GM19328 (cell line): ENCODE data around the gene EOLA2.
"Not testable (repeated sequence)": the region's sequence is repeated elsewhere in the genome, so short reads cannot be mapped to it uniquely, and the experiment has no call there.

Experiments used
- ATAC-seq: cut with Tn5 transposase; IDR thresholded peaks from one replicate; pipeline ENCODE4 v1.9.1; 2021; ENCODE audit warnings: mild to moderate bottlenecking, moderate library complexity; ENCODE audit not compliant: unreplicated experiment

Gene EOLA2

DNA sequence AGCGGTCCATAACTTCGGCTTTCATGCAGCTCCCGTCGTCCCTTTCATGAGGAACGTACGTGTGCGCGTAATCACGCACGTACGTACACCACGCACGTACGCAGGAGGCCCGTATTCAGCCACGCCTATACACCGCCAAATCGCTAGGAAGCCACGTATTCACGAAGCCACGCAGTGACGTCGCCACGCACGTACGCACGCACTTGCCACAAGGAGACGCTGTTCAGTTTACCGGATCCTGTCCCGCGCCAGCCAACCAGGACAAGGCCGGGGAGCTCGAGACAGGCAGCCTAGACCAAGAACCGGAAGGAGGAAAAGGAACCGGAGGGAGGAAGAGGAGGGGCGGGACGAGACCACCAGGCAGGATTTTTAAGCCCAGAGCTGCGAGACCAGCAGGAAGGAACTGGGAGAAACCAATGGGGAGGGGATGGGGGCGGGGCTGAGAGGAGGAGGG lies at the start of gene EOLA2:
TSS of gene EOLA2 (minus strand) at position 65 of the 454 bp plus-strand sequence. CDS start 4,617 bp downstream, outside the sequence.
- ATAC-seq, result peak; percentile 62

DNA sequence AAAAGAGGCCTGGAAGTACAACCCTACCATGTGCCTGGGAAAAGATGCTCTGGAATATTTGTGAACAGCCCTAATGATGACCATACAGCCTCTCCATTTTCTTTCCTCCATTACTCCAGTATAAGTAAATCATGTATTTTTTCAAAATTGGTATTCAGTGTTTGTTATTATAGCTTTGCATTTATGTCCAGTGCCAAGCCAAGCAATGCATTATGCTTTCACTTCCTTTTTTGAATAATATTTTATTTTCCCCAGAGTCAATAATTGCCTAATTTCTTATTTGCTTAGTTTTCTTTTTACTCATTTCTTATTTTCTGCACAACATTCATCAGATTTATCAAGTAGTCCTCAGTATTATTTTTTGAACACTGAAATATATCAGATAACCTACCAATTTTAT lies 49.3 kb upstream of the EOLA2 start:
- ATAC-seq, result no peak

DNA sequence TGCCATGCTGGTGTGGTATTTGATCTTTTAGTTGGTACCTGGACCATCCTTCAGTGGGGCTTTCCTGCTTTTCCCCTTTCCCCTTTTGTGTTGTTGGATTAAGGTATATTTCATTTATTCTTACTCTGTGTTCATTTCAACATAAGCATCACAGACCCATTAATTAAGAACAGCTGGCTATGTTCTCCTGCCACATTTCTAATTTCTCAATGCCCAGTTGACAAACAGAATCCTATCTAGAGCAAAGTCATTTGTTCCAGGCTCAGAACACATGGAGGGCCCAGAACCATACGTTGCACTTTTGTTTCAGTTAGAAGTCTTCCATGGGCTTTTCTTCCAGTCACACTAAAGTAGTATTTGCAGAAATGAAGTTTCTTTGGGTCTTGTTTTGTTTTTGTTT lies 46.1 kb upstream of the EOLA2 start:
- no peak for ATAC-seq

DNA sequence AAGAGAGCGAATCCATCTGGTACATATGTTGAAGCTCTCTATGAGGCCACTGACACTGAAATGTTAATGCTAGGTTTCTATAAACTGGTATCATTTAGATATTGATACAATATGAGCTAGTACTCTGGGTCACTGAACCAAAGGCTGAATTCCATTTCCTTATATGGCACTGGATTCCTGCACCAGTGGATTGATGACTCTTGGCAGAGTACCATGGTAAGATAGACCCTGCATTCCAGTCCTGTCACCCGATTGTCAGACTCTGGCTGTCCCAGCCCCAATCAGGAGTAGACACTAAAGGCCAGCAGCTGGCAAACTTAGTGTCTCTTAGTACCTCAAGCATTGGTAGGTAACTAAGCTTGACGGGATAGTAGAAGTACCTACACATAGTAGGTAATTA lies 44.0 kb upstream of the EOLA2 start:
- ATAC-seq, result no peak

DNA sequence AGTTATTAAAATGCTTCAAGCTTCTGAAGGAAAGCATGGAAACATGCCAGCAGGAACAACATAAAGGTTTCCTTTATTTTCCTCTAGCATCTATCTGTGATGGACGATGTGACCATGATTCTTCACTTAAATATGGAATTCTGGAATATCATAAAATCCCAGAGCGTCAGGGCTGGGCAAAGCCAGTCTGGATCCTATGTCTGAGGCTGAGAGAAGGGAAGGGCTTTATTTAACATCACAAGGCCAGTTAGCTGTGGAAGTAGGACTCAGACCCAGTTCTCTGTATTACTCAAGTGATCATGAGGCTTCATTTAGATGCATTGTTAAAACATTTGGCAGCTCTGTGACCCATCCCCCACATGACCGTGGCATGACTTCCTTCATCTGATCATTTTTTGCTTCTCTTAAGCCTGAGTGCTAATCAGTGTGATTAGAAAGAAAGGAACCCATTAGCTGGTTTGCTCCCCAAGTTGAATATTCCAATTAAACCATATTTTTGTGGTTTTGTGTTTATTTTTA lies 40.9 kb upstream of the EOLA2 start:
- ATAC-seq, result no peak

DNA sequence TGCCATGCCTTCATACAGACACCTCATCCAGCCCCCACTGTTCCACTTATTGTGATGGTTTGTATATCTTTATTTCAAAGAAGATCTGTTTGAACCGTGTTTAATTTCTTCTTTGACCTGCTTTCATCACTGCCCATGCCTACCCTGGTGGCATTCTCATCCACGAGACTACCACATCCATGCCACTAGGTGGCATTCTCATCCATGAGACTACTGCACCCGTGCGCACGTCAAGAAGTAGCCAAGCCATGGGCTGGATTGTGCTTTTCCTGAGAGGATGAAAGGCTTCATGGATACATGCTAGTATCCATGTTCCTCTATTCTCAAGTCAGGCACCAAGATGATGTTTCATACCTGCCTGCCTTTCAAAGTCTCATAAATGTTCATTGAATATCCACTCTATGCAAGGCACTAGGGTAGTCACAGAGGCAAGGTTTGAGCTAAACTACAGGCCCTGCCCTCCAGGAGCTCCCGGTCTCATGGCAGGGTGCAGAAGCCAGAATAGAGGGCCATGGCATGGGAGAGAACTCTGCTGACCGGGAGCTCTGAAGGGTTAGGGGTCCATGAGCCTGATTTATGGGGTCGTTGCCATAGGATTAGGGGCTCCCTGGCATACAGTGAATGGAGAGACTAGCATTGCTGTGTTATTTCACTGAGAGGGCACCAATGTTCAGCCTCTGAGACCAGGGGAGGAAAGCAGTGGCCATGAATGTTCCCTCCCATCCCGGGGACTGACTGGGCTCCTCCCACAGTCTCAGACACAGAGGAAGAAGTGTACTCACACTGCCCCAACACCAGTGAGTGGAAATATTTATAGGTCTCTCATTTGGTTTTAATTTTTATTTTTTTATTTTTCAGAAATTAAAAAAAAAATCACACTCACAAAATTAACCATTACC lies 24.8 kb upstream of the EOLA2 start:
- ATAC-seq, result peak; percentile 66

DNA sequence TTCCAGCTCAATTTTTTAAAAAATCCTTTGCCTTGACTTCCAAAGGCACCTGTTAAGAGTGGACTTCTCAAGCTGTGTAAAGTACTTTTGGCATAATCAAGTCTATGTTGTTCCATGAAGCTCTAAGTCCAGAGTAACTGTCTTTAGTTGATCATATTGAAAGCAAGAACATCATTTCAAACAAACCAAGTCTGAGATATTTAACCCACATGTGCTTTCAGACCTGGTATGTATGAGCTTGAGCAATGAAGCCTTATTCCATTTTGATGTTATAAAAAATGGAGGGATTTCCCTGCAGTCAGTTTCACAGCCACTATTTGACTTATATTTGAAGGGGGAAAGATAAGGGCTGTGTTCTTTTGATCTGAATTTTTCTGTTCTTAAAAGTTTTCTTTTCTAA lies 23.7 kb upstream of the EOLA2 start:
- no peak for ATAC-seq

DNA sequence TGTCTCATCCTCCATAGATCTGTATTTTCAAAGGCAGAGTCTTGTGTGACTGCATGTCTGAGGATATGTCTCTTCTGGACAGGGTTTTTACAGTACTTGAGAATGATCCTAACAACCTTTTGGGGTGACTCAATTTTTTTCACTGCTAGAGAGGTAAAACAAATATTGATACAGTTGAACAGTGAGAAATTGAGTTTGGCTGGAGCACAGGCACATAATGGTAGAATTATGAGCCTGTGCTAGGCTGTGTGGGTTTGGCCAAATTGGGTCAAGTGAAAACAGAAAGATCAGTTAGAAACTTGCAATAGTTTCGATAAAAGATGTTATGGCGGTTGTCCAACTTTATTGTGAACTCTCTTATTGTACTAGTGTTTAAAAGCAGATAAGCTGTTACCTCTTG lies 23.3 kb upstream of the EOLA2 start:
- ATAC-seq, result no peak

DNA sequence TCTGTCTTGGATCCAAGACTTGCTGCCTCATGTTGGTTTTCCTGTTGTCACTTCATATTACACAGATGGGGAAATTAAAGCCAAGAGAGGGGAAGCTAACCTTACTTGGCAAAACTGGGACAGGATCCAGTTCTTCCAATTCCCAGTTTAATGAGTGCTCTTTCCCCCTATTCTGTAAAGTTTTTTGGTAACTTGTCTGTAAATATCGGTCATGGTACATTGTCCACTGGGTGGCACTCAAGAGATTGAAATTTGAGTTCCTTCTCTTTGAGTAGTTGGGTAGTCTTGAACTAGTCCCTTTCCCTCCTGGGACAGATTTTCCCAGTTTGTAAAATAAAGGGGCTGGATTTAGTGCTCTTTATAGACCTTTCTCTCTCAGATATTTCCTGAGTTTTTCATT lies 12.4 kb upstream of the EOLA2 start:
- no peak for ATAC-seq

DNA sequence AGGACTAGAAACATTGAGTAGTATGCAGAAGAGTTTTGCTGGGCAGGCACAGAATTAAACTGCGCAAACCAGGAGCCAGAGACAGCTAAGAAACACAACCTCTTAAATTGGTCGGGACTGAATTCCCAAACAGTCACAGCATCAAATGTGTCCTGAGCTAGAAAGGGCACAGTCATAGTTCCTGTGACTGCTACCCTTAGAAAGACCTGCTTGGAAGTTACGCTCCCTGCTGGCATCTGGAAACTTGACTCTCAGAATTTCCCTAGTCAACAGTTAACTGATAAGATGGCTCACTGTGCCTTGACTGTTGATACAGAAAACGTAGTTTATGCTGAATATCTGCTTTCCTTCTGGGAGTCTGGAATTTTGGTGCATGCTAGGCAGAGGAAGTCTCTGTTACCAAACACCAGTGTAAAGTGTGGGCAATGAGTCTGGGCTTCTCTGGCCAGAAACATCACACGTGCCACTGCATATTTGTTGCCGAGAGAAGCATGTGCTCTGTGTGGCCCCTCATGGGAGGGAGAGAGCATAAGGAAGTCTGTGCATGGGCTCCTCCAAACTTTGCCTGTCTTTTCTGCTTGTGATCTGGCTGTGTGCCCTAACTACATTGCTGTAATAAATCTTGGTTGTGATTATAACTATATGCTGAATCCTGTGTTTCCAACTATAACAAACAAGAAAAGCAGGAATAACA lies 11.6 kb upstream of the EOLA2 start:
- no peak for ATAC-seq

DNA sequence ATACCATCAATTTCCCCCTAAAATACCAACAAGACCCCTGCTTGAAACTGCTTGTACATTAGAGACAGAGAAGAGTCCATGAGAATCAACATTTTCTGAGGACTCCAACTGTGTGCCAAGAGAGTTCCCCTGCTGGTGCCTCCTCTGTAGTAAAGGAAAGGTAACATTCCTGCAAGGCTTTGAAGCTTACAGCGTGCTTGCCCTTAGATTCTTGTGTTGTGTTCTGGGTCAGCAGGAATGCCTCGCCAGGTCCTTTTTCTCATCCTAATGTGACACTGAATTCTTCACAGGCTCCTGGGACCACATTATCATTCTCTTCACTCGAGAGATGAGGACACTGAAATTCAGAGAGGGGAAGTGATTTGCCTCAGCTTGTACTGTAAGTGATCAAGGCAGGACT lies 9.7 kb upstream of the EOLA2 start:
- ATAC-seq, result no peak

DNA sequence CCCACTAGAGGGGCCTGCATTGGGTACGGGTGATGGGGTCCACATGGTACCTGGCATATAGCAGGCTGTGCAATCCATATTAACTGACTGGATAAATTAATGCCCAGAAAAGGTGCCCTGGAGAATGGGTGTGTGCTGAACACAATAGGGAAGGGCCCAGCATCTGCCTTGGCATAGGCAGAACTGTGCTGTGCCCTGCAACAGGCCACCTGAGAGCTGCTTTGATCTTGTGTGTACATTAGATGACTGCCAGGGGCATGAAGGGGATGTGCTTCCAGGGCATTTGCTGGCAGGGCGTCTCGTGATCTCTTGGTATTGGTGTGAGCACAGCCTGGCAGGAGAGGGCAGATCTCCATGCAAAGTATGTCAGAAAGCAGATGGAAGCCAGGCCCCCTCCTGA lies 8.6 kb upstream of the EOLA2 start:
- ATAC-seq, result not testable (repeated sequence)

DNA sequence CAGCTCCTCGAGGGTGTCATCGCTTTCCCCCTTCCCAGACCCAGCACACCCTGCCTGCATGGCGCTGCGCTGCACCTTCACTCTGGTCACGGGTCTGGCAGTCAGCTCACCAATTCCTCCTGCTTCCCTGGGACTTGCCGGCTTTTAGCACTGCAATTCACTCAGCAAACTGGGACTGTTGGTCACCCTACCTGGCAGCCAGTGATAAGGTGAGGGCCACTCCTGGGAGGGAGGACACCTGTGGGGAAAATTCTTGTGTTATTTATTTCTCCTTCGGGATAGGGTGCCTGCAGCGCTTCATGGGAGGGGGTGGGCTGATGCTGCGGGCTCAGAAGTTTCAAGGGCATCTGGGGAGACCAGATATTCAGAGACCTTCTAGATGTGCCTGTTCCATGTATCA lies 7.5 kb upstream of the EOLA2 start:
- not testable (repeated sequence) for ATAC-seq

DNA sequence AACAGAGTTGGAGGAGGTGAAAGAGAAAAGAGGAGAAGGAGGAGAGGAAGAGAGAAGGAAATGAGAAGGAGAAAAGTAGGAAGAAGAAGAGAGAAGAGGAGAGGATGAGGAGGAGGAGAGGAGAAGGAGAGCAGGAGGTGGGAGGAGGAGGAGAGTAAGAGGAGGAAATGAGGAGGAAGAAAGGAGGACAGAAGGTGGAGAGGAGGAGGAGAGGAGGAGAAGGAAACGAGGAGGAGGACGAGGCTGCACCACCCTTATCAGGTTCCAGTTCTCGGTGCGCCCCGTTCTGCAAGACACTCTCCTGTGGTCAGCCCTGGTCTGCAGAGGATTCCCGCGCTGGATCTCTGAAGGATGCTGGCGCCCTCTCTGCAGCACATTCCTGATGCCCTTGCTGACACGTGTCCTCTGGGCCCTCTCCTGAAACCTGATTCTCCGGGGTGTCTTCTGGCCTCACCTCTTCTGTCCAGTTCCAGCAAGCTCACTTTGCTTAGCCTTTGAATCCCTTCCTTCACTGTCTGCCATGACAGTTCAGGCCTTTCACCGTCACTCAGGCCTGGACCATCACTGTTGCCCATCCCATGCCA lies 6.9 kb upstream of the EOLA2 start:
- not testable (repeated sequence) for ATAC-seq

DNA sequence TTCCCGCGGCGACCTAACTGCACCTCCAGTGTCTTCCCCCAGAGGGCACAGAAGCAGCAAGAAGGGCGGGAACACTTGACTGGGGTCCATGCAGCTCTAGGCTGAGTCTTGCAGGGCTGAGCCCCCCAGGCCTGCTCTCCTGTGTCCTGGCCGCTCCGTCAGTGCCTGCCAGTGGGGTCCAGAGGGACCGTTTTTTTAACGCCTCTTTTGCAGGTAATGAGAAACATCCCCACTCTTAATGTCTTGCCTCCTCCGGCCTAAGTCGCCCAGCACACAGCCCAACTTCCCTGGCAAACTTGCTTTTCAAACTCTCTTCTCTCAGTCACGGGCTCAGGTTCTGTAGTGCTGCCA lies 2.4 kb upstream of the EOLA2 start:
- ATAC-seq, result not testable (repeated sequence)

DNA sequence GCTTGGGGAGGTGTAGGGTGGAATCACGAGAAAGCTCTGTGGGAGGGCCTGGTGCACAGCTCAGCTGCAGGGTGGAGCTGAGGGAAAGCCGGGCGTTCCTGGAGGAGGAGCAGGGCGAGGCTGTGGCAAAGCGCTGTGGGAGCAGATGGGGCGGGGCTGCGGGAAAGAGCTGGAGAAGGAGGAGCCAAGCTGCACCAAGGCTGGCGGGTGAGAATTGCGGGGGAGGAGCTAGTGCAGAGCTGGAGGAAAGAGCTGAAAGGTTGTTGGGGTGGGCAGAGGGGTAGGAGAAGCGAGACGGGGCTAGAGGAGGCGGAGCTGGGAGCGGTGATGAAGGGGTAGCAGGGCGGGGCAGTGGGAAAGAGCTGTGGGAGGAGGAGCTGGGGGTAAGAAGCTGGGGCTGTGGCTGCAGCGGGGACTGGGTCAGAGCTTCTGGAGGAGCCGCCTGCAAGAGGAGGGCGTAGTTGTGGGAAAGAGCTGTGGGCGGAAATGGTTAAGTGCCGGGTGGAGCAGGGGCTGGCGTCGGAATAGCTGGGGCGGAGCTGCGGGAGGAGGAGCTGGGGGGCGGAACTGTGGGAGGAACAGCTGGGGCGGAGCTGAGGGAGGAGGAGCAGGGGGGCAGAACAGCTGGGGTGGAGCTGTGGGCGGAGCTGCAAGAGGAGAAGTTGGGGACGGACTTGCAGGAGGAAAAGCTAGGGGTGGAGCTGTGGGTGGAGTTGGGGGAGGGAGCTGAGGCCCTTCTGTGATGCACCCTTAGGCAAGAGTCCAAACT lies 1.8 kb upstream of the EOLA2 start:
- peak; percentile 39 for ATAC-seq

DNA sequence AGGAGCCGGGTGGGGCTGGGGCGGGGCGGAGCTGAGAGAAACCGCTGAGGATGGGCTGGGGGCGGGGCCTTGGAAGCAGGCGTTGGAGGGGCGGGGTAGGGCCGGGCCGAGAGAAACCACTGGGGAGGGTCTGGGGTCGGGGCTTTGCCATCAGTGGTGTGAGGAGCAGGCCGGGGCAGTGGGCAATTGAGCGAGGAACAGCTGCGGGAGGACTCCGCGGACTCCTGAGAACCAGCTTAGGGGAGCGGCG lies 1.3 kb upstream of the EOLA2 start:
- peak; percentile 5 for ATAC-seq

DNA sequence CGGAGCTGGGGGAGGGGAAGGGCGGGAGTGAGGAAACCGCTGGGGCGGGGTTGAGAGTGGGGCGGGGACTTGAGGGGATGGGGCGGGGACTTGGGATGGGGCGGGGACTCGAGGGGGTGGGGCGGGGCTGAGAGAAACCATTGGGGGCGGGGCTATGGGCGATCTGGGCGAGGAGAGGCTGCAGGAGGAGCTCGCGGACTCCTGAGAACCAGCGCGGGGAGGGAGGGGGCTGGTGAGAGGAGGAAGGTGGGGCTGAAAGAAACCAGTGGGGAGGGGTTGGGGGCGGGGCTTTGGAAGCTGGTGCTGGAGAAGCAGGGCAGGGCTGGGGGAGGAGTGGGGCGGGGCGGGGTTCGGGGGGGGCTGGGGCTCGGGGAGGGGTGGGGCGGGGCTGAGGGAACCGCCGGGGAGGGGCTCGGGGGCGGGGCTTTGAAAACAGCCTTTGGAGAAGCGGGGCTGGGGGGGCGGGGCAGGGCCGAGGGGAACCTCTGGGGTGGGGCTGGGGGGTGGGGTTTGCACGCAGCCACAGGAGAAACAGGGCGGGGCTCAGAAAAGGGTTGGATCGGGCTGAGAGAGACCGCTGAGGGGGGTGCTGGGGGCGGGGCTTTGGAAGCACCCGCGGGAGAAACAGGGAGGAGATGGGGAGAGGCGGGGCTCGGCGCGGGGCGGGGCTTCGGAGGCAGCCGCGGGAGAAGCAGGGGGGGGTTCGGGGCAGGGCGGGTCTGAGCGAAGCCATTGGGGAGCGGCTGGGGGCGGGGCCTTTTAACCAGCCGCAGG lies 777 bp upstream of the EOLA2 start:
- ATAC-seq, result peak; percentile 0

DNA sequence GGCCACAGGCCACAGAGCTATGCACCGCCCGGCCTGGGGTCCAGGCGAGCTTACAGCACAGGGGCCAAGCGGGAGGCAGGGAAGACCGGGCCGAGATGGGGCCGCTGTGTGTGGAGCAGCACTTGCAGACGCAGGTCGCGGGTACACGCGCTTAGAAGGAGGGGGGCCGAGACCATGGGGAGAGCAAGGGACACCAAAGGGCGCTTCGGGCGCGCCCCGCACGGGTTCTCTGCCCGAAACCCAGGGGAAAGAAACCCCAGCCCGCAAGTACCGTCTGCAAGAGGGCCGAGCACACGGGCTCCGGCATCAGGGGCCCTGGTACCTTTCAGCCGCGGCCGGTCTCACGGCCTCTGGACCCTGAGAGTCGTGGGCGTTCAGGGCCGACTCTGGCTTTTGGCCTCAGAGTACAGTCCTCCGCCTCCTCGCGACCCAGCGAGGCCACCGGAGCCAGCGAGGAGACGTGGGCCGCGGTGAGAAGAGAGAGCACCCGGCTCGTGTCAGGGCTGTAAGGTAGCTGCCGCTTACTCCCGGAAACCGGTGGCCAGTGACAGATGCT lies 342 bp downstream of the EOLA2 start:
- no peak for ATAC-seq

DNA sequence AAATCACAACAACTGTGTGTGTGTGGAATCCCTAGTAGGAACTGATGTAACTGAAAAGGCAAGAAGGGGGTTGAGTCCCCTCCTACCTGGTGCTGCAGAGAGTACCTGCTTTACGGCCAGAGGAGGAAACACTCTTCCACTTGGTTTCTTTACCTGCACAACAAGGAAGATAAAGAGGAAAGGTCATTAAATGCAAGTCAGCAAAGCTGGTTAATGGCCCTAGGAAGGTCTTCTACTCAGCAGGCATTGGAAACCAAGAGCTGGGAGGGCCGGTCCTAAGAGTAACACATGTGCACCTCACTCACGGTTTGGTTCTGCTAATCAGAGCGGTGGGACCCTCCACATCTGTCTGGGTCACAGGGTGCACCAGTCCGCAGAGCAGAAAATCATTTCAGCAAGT lies 963 bp downstream of the EOLA2 start:
- not testable (repeated sequence) for ATAC-seq
